DMS114 treated with DMSO at 0.1 percent for 48 hours (cell line): ENCODE measurements around the gene UBALD2.
"Not testable (repeated sequence)": the region's sequence is repeated elsewhere in the genome, so short reads cannot be mapped to it uniquely, and the experiment has no call there.

Source experiments
- DNase-seq: peaks from one replicate; lab custom pipeline; 2025; ENCODE audit not compliant: unreplicated experiment; lab: John Stamatoyannopoulos, UW

UBALD2 gene

GRCh38 chr17:76277300-76278267 lies 12.4 kb downstream of the UBALD2 start:
- no peak for DNase-seq

- DNase-seq, result no peak
Observed at GRCh38 chr17:76278268-76278908, 13.2 kb downstream of the UBALD2 start.

DNA sequence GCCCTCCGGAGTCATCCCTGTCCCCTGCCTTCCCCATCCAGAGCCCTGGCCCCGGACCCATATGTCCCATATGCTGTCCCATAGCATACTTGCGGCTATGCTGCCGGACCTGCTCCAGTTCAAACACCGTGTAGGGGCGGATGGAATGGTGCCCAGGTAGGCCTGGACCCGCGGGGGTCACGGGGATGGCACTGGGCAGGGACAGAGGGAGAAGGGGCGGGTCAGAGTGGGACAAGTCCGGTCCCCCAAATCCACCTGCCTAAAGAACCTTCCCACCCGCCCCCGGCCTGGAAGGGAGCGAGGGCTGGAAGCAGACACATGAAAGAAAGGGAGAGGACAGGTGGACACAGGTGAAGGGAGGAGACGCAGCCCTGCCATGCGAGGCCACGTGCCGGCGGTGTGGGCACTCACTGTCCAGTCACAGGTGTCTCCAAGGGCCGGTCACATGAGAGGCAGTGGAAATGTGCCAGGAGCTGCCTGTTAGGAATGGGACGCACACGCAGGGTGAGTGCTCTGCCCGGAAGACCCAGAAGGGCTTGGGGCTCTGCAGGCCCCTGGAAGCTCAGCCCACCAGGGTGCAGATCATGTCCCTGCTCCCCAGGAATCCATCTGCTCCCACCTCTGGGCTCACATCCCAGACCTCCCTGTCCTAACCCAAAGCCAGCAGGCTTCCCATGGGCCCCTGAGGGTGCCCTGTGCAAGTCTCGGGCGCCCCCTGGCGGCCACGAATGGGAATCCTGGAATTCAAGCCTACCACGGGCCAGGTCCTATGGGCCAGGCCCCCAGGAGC lies 14.0 kb downstream of the UBALD2 start:
- peak; percentile 33 for DNase-seq

- DNase-seq, result no peak
Observed at GRCh38 chr17:76279742-76280287, 14.7 kb downstream of the UBALD2 start.

- no peak for DNase-seq
Observed at GRCh38 chr17:76280650-76281049, 15.5 kb downstream of the UBALD2 start.

- no peak for DNase-seq
Observed at GRCh38 chr17:76281573-76282371, 16.6 kb downstream of the UBALD2 start.

DNA sequence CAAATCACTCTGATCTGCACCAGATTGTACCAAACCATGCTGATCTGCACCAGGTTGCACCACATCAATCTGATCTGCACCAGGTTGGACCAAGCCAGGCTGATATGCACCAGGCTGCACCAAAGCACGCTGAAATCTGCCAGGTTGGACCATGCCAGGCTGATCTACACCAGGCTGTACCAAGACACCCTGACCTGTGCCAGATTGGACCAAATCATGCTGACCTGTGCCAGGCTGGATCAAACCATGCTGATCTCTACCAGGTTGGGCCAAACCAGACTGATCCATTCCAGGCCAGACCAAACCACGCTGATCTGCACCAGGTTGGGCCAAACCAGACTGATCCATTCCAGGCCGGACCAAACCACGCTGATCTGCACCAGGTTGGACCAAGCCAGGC lies 27.4 kb downstream of the UBALD2 start:
- no peak for DNase-seq

GRCh38 chr17:76293106-76293505 lies 28.0 kb downstream of the UBALD2 start:
- no peak for DNase-seq

- no peak for DNase-seq
Observed at GRCh38 chr17:76296186-76296585, 31.0 kb downstream of the UBALD2 start.

- no peak for DNase-seq
Observed at GRCh38 chr17:76296889-76297288, 31.7 kb downstream of the UBALD2 start.

GRCh38 chr17:76297436-76297835 lies 32.3 kb downstream of the UBALD2 start:
- no peak for DNase-seq

DNA sequence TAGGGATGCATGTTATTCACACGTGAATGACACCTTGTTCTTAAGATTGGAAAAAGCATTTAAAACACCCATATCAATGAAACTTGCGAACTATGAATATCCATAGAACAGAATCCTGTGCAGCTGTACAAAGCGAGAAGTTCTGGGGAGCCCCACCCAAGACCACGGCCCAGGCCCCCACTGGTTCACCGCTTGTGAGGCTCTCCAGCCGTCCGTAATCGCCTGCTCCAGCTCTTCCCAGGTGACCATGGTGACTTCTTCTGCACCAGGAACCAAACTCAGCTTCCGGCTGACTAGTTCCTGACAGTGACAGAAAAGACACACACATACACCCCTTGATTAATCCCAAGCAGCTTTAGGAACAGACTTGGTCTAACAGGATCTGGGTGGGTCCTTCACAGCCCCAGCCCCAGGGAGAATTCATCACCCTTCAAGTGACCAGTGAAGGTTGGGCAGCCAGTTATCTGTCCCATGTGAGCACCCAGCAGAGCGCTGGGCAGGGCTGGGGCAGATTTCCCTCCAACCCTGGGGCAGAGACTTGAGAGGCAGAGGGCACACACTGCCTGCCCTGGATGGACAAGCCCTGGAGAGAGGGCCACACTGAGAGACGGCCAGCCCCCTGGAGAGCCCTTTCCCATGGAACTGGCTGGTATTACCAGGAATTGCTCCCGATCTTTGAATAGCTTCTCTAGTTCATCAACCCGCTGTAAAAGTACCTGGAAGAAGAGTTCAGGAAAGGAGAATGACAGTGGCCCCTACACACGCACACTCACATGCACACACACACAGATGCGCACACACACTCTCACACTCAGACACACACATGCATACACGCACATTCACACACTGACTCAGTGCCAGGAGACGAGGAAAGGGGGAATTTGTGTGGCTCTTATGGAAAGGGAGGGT lies 39.3 kb downstream of the UBALD2 start:
- DNase-seq, result no peak

DNA sequence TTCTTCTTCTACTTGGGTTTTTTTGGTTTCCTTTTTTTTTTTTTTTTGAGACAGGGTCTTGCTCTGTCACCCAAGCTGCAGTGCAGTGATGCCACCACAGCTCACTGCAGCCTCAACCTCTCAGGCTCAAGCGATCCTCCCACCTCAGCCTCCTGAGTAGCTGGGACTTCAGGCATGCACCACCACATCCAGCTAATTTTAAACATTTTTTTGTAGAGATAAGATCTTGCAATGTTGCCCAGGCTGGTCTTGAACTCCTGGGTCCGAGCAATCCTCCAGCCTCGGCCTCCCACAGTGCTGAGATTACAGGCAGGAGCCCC lies 39.9 kb downstream of the UBALD2 start:
- DNase-seq, result not testable (repeated sequence)

- DNase-seq, result no peak
Observed at GRCh38 chr17:76307299-76307965, 42.3 kb downstream of the UBALD2 start.

DNA sequence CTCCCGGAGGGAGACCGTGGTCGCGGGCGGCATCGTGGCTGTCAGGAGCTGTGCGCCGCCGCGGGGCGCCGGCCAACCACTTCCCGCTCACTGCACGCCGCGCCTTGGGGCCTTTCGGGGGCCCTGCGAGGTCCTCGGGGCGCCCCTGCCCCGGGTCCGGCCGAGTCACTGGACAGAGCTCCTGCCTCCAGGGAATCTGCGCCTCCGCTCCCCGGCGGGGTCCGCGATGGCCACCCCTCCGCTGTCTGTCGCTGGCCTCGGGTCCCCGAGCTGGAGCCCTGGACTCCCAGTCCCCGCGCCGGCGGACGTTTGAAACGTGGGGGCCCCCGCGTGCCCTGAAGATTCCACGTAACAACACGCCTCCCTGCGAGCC lies 42.8 kb downstream of the UBALD2 start, which contains the start of gene QRICH2:
QRICH2 (minus strand) TSS at position 311 of the 373 bp plus-strand sequence; CDS start at position 33, 278 bp downstream.
- no peak for DNase-seq

DNA sequence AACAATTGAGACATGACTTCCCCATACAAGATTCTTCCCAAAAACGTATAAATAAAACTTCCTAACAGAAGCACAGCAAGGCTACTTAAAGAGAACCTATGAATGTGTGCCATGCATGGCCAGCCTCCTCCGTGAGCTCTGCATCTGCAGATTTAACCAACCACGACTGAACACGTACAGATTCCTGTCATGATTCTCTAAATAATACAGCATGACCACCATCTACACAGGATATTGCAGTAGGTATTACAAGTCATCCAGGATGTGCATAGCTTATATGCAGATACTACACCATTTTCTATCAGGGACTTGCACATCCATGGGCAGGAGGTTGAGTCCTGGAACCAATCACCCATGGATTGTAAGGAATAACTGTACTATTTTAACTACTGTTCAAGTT lies 44.3 kb downstream of the UBALD2 start:
- no peak for DNase-seq

DNA sequence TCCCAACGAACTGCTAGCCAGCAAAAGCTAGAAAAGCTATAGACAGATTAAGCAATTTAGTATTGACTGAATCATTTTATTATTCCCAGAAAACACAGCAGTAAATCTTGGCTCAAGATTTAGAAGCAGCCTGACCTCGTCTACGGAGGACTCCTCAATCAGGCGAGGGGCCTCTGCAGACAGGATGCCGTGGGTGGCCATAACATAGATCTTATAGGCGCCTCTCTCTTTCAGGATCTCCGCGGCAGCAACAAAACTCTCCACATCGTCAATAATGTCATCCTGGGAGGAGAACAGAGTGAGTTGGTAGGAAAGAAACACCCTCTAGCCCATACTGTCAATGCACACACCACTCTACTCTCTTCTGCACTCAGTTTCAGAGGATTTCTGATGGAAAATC lies 47.6 kb downstream of the UBALD2 start:
- DNase-seq, result no peak

- DNase-seq, result no peak
Observed at GRCh38 chr17:76314392-76315227, 49.5 kb downstream of the UBALD2 start.
